AG04449 (cell line): ENCODE results near the gene SLPI.

Source experiments
- CTCF ChIA-PET: fragments of 350-600 bp; formaldehyde crosslinking; extraction: SDS; loops from one replicate; lab custom pipeline; 2021; ENCODE audit warnings: antibody characterized with exemption; lab: Yijun Ruan, JAX
- POLR2A ChIA-PET: fragments of 400-600, 350-600 bp; formaldehyde crosslinking; extraction: SDS; loops from one replicate; lab custom pipeline; 2020; ENCODE audit warnings: antibody characterized with exemption, inconsistent platforms; lab: Yijun Ruan, JAX
- DNase-seq: peaks from one replicate; pipeline ENCODE4 v3.0.0-alpha.2; 2010; ENCODE audit warnings: low read depth, low spot score
- H3K4me3 ChIP-seq: 2 replicates; pipeline ENCODE4 v1.5.1; 2011; ENCODE audit warnings: low read depth, mild to moderate bottlenecking, control low read depth, low read length
- CTCF ChIP-seq: IDR thresholded peaks from one replicate; pipeline ENCODE4 v1.5.1; 2011; ENCODE audit warnings: mild to moderate bottlenecking, moderate library complexity, low read length, control low read depth, inconsistent platforms; ENCODE audit not compliant: insufficient read depth; ENCODE audit errors: missing control alignments

Gene SLPI

GRCh38 chr20:45297786-45298497 lies 43.6 kb upstream of the SLPI start:
- POLR2A ChIA-PET: no interaction called here

DNA sequence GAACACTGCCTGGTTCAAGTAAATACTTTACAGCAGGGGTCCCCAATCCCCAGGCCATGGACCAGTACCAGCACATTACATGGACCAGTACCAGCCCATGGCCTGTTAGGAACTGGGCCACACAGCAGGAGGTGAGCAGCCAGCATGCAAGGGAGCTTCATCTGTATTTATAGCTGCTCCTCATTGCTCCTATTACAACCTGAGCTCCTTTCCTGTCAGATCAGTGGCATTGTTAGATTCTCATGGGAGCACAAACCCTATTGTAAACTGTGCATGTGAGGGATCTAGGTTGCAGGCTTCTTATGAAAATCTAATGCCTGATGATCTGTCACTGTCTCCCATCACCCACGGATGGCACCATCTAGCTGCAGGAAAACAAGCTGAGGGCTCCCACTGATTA lies 40.3 kb upstream of the SLPI start:
- CTCF ChIA-PET: interaction anchor here (0.8 to 8.9 kb wide), 46 partner anchors 8 to 486 kb away, joined by 3 to 183 read pairs (median 7); partner anchors contain the start of genes RBPJL, STK4, TOMM34 and WFDC5
- H3K4me3 ChIP-seq: no peak overlapping the region
- TF ChIP-seq CTCF: no peak
- POLR2A ChIA-PET: no interaction called here
- DNase-seq: no peak

More at GRCh38 chr20:45297786-45298497, 43.6 kb upstream of the SLPI start:
- no peak for TF ChIP-seq CTCF
- no peak overlapping the region for H3K4me3 ChIP-seq
- CTCF ChIA-PET: interaction anchor here (1.1 to 8.9 kb wide), 6 partner anchors 7 to 258 kb away, joined by 3 to 183 read pairs (median 7); no protein-coding TSS in a partner anchor
- DNase-seq: no peak

GRCh38 chr20:45294003-45294368 lies 39.6 kb upstream of the SLPI start:
- no peak for TF ChIP-seq CTCF
- DNase-seq: no peak
- ChIA-PET POLR2A (interaction anchor here (0.6 kb wide), 1 partner anchor 254 kb away, joined by 3 read pairs; no protein-coding TSS in a partner anchor), CTCF (interaction anchor here (0.7 to 8.9 kb wide), 73 partner anchors 8 to 546 kb away, joined by 3 to 183 read pairs (median 4); partner anchors contain the start of genes RBPJL, STK4, TOMM34 and WFDC5)
- H3K4me3 ChIP-seq: peak overlapping the region; percentile 61; the same call in 1 of the 2 replicates

GRCh38 chr20:45293041-45294002 lies 39.0 kb upstream of the SLPI start:
- peak; percentile 98 for TF ChIP-seq CTCF
- CTCF ChIA-PET: interaction anchor here (0.6 to 8.9 kb wide), 85 partner anchors 7 to 546 kb away, joined by 3 to 183 read pairs (median 5); partner anchors contain the start of genes PIGT, RBPJL, STK4 and TOMM34
- POLR2A ChIA-PET: interaction anchor here (0.6 kb wide), 1 partner anchor 254 kb away, joined by 3 read pairs; no protein-coding TSS in a partner anchor
- peak overlapping the region; percentile 61 for H3K4me3 ChIP-seq
- DNase-seq: no peak

DNA sequence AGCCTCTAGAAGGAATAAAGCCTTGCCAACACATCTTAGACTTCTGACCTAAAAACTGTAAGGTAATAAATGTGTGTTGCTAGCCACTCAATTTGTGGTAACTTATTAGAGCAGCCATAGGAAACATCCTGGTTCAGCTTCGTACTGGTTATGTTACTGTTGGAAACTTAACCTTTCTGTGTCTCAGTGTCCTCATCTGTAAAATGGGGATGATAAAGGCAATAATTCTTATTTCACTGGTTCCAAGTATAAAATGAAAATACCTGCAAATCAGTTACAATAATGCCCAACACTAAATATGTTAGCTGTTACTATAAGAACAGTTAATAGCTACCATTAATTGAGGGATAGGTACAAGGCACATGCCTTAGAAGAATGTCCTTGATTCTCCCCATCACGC lies 38.0 kb upstream of the SLPI start:
- DNase-seq: no peak
- POLR2A ChIA-PET: no interaction called here
- TF ChIP-seq CTCF: no peak
- CTCF ChIA-PET: interaction anchor here (0.9 to 8.9 kb wide), 43 partner anchors 9 to 545 kb away, joined by 3 to 183 read pairs (median 7); partner anchors contain the start of genes MATN4, PIGT, RBPJL and STK4
- H3K4me3 ChIP-seq: no peak overlapping the region
